HG02763 (cell line): ENCODE results near the gene CBLN3.
A peak's percentile ranks its signal among the peaks of the same experiment; 100 is the strongest.
"Not testable (repeated sequence)": the region's sequence is repeated elsewhere in the genome, so short reads cannot be mapped to it uniquely, and the experiment has no call there.

Experiments used
- ATAC-seq: cut with Tn5 transposase; IDR thresholded peaks from one replicate; pipeline ENCODE4 v1.9.1; 2021; ENCODE audit warnings: mild to moderate bottlenecking, moderate library complexity; ENCODE audit not compliant: unreplicated experiment

CBLN3 gene

DNA sequence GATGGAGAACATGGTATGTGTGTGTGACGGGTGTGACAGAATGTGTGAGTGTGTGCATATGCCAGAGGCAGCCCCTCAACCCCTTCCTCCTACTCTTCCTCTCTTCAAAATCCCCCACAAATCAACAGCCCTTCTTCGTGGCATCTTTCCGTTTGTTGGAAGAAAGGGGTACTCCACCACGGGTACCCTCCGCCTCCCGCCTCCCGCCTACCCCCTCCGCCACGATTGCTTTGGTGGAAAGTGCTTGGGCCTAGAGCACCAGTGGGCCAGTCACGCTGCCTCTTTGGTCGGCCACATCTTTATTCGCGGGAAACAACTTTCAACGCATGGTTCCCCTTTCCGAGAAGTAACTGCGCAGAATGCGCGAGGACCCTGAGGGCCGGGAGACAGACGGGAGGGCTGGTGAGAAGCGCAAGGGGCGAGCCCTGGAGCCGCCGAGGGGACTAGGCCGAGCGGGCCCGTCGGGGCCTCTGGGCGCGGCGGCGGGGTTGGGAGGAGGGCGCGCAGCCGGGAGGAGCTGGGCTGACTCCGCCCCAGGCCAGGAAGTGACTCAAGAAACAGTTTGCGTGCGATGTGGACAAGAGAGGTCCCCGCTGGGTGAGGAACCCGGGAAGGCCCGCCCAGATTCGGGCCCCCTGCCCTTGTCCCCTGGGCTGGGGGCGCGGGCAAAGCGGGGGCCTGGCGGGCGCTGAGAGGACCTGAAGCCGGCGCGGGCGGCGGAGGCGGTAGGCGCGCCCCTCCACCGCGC is at the start of gene CBLN3, which contains the start of gene KHNYN:
CBLN3 (minus strand) TSS at position 274 of the 748 bp plus-strand sequence. CDS start 614 bp downstream, outside the sequence.
KHNYN (plus strand) TSS at position 560 of the 748 bp plus-strand sequence. CDS start 777 bp downstream, outside the sequence.
- peak; percentile 84 for ATAC-seq

DNA sequence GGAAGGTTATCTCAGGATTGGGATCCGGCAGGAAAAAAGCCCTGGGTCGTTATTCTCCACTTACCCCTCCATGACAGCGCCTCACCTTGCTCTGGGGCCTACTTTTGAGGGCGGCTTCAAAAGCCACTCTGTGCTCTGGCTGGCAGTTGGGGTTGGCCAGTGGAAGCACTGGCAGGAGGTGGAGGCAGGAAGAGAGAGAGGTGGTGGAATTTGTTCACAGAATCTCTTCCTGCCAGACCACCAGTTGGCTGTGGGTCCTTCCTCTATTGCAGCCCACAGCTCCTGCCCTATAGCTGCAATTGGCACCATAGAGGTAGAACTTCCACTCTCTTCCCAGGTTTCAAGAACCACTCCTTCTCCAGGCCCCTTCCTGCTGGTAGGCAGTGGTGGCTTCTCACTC is 45.8 kb upstream of the CBLN3 start:
- ATAC-seq = no peak

DNA sequence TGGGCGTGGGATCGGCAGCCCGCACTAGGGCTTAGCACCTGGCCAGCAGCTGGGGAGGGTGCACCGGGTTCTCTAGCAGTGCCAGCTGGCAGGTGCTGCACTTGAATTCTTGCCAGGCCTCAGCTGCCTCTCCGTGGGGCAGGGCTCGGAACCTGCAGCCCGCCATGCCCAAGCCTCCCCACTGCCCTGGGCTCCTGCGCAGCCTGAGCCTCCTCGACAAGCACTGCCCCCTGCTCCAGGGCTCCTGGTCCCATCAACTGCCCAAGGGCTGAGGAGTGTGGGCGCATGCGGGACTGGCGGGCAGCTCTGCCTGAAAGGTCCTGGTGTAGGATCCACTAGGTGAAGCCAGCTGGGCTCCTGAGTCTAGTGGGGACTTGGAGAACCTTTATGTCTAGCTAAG is 43.7 kb upstream of the CBLN3 start:
- no peak for ATAC-seq

DNA sequence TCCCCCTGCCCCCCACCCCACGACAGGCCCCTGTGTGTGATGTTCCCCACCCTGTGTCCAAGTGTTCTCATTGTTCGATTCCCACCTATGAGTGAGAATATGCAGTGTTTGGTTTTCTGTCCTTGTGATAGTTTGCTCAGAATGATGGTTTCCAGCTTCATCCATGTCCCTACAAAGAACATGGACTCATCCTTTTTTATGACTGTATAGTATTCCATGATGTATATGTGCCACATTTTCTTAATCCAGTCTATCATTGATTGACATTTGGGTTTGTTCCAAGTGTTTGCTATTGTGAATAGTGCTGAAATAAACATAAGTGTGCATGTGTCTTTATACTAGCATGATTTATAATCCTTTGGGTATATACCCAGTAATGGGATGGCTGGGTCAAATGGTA is 41.0 kb upstream of the CBLN3 start:
- ATAC-seq = not testable (repeated sequence)

DNA sequence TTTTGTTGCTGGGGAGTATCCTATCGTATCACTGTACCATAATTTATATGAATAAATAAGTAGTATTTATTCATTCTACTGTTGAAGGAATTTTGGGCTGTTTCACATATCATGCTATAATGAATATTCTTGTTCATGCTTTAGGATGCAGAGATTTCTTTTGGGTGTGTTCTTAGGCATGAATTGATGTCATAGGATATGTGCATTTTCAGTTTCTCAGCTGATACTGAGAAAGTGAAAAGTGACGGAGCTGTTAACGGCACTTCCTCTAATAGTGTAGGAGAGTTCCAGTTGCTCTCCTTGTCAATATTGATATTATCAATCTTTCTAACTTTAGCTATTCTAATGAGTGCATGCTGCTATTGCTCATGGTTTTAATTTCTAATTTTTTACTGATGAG is 36.3 kb upstream of the CBLN3 start:
- ATAC-seq = no peak

DNA sequence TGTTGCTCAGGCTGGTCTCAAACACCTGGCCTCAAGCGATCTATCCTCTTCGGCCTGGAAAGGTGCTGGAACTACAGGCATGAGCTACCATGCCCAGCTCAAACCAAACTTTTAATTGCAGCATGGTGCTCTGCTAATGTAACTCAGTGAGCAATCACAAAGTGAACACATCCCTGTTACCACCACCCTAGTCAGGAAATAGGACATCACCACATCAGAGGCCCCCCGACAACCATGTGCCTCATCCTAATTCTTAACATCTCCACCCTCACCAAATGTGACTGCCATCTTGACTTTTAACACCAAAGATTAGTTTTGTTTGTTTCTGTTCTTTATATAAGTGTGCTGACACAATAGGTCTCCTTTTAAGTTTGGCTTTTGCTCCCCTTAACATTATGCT is 35.9 kb upstream of the CBLN3 start:
- no peak for ATAC-seq

DNA sequence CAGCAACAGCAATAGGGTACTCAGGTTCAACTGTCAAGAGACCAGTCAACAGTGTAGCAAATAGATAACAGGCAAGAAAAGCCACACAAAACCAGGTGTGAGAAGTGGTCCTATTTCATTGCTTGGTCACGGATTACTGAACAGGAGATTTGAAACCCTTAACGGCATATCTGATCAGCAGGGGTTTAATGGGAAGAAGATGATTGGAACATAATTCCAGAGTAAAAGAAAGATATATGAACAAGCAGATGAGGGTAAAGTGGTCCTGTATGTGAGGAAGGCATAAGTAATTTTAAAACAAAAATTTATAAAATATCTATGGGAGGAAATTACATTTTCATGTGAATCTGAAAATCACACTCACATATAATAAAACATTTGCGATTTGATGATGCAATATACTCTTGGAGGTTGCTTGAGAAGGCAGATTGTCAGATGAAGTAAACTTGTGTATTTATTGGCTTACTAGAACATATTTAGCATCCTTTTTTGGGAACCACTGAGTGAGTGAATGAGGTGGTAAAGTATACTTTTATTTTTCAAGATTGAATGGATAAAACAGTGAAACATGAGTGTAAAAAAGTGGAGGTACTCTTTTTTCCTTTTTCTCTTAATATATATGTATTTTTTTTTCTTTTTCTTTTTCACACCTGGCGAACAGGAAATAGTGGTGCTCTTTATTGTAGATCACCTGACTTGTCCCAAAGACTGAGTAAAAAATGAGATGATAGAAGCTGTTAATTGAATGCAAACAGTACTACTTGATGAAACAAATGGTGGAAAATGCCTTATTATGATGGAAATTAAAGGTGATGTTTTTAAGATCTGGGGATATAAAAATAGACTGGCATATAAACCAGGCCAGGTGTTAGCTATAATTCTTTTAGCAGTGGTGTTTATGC is 34.7 kb upstream of the CBLN3 start:
- ATAC-seq = no peak

DNA sequence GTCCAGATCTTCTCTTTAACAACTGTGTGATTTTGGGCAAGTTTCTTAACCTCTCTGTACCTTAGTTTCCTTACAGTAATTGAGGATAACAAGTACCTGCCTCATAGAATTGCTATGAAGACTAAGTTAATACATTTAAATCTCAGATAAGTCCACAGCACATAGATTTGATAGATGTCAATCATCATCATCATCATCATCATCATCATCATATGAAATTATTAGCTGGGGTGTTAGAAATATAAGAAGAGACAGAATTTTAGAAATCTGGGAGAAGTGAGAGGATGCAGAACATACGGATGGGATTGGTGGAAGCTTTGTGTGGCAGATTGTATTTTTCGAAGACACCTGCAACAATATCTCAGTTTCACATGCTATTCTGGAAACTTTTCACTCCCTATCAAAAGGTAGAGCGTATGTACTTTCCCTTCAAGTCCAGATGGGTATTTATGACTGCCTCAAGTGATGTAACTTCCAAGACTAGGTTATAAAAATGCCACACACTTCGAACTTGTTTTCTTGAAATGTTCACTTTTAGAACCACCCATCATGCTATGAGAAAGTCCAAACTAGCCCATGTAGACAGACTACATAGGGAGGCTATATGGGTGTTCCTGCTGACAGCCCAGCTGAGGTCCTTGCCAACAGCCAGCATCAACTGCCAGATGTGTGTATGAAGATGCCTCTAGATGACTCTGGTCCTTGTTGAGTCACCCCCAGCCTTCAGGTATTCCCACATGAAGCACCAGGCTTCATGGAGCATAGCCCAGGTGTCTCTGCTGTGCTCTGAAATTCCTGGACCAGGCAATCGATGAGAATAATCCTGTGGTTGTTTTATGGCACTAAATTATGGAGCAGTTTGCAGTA is 33.8 kb upstream of the CBLN3 start:
- no peak for ATAC-seq

DNA sequence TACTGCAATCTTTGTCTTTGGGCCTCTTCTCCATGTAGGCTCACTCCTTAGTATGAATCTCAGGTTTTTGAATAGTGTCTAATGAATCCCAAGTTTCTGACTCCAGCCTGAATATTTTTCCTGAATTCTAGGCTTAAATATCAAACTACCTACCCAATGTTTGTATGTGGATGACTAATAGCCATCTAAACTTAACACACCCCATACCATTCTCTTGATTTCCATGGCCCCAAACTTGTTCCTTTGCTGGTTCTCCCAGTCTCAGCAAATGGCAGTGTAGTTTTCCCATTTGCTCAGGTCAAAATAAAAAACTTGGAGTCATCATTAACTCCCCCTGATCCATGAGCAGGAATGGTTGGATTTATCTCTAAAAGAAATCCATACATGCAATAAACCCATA is 31.9 kb upstream of the CBLN3 start:
- ATAC-seq = no peak

DNA sequence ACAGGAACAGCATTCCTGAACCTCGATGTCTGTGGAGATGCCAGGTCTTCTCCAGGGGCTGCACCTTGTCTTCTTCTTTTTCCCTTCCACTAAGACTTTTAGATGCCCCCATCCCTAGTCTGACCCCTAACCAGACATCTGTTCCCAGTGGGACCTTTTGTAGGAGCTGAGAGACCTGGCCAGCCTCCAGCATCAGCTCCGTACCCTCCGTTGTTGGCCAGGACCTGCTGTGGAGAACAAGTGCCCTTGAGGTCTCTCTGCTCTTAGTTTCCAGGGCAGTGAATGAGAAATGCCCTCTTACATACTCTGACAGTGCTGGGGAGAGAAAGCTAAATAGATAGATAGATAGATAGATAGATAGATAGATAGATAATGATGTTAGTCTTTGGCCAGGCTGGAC is 29.9 kb upstream of the CBLN3 start:
- no peak for ATAC-seq

DNA sequence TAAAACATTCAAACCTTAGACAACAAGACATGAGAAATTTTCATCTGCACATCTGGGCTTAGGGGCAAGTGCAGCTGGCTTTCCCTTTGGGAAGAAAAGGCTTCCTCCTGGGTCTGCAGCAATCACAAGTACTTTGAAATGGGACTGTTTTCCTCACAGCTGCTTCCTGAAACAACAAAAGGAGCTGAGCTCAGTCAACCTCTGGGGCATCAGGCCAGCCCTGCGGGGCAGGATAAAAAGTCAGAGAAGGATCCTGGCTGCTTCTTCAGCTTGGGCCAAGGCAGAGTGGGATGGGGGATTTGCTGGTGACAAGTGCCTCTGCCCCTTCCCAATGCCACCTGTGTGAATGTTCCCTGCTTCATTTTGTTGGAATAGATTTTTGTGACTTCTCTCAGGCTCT is 29.3 kb upstream of the CBLN3 start:
- no peak for ATAC-seq

DNA sequence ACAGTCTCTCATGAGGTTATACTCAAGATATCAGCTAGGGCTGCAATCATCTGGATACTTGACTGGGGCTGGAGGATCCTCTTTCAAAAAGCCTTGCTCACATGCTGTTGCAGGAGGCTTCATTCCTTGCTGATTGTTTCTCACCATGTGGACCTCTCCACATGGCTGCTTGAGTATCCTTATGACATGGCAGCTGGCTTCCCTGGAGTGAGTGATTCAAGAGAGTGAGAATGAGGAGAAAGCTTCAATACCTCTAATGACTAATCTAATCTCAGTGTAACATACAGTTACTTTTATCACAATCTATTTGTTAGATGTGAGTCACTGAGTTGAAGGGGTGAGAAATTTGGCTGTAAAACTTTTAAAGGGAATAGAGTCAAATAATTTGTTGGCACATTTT is 27.5 kb upstream of the CBLN3 start:
- ATAC-seq = no peak

DNA sequence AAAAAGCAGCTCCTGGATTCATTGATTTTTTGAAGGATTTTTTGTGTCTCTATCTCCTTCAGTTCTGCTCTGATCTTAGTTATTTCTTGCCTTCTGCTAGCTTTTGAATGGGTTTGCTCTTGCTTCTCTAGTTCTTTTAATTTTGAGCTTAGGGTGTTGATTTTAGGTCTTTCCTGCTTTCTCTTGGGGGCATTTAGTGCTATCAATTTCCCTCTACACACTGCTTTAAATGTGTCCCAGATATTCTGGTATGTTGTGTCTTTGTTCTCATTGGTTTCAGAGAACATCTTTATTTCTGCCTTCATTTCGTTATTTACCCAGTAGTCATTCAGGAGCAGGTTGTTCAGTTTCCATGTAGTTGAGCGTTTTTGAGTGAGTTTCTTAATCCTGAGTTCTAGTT is 21.4 kb upstream of the CBLN3 start:
- ATAC-seq = not testable (repeated sequence)

DNA sequence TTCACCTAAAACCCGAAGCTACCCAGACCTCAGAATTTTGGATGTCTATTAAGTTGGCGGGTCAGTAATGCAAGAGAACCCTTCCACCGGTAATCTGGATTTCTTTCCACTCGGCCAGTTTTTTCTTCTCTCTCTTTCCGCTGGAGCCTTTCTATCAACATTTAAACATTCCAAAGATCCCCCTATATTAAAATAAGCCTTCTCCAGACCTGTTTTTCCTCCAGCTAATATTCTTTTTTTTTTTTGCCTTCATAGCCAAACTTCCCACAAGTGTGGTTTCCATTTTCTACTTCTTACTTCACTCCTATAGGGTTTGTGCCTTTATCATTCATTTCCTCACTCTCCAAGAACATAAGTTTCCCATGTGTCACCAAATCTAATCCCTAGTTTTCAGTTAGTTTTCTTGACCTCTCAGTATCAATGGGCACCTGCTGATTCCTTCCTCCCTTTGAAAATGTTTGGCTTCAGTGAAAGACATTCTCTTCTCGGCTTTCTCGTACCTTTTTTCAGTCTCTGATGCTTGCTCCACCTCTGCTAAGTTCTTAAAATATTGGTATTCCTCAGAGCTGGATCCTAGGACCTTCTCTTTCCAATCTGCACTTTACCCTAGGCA is 13.7 kb upstream of the CBLN3 start:
- no peak for ATAC-seq

DNA sequence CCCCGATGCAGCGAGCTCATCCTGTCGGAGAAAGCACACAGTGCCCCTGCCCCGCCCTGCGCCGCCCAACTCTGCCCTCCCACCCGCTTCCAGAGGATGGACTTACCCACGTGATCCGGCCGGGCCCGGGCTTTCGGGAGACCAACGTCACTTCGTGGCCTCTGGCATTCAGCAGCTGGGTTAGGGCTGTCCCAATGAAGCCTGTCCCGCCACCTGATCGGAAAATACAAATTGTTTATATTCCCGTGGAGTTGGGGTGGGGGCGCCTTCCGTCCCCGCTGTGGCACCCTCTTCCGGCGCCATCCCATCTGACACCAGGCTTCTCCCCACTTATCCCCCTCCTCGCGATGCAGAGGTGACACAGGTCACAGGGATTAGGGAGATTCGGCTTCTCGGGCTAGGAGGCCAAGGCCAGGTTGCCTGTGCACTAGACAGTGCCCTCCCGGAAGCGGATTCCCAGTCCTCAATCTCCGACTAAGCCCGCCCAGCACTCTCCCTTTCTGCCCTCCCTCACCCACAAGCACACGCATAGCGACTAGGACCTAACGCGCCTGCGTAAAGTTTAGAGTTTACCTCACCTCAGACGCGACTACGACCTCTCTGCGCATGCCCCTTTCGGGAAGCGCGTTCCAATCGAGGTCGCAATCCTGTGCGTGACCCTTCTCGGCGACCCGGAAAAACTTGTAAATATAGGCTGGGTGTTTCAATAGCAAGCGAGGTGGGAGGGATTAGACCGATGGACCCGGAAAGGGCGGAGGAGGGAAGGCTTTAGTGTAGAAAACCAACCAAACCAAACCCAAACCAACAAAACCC is 13.0 kb upstream of the CBLN3 start, which contains the start of gene SDR39U1:
SDR39U1 (minus strand) TSS at position 537 of the 813 bp plus-strand sequence; CDS start at position 530, 7 bp downstream.
- peak; percentile 87 for ATAC-seq

DNA sequence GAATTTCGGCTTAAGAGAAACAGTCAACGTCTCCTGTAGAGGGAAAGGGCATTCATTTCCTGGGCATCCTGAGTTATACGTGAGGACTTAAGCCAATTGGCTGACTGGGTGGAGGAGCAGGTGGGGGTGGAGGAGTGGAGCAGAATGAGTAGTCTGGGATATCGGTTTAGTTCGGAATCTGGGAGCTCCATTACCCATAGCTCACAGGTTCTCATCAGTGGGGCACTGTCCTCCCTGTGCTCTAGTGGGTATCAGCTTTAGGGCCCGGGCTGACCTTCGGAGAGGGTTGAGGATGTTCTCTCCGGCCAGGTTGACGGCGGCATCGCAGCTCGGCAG is 12.4 kb upstream of the CBLN3 start:
- peak; percentile 0 for ATAC-seq

DNA sequence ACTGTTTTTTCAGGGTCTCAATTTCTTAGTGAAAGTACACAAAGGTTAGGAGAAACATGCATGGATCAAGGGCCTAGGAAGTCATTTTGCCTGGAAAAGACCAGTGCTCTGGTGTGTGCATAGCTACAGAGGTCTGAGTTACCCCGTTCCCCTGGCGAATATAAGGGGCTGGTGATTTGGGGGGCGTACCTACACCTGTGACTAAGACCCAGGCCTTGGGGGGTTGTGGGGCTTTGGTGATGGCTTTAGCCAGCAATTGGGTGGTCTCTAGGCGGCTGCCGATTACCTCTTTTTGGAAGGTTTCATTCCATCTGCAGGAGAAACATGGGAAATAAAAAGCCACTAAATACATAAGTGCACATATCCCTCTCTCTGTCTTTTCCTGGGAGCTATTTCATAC is 12.0 kb upstream of the CBLN3 start:
- ATAC-seq = no peak

DNA sequence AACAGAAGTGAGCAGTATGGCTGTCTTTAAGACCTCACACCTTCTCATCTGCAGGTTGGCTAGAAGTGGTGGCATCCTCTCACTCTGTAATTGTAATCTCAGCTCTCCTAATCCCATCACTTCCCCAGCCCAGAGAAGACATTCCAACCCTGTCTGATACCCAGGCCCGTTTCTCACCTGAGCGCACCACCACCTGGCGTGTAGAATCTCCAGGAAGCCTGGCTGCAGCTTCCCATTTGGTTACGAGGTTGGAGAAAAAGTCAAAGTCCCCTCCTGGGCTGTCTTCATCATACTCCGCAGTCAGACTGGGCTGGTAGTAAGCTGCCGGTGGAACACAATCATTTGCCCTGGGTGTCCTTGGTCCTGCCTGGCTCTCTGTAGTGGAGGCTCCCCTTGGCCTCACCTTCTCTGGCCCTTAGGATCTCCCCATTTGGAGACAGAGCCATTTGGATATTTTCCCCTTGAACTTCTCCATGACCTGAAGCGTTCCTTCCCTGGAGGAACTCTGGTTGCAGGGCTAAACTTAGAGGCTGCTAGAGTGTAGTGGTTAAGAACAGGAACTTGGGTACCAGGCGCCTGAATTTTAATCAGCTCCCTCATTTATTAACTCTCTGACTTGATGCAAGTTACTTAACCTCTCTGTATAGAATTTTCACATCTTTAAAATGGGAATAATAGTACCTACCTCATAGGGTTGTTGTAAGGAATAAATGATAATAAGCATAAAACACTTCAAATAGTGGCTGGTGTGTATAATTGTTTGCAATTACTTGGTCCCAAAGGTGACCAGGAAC is 11.3 kb upstream of the CBLN3 start:
- no peak for ATAC-seq
